Mammary epithelial cell (primary cell): ENCODE measurements around the gene MAPT.

ENCODE experiments used
- EZH2 ChIP-seq: IDR thresholded peaks from 2 replicates; pipeline ENCODE4 v1.6.1; 2012; ENCODE audit warnings: low read length, inconsistent platforms, borderline replicate concordance
- TF ChIP-seq, protein P1 (sequence below), 2 donors: IDR thresholded peaks in 1 of 2; conservative IDR thresholded peaks in 1 of 2; 2 replicates each; pipeline ENCODE4 v1.5.1; 2011 to 2012; ENCODE audit warnings: inconsistent platforms in 2 of 2, low read length in 2 of 2, mild to moderate bottlenecking in 2 of 2, control low read depth in 1 of 2, low read depth in 1 of 2; ENCODE audit not compliant: insufficient read depth in 1 of 2; ENCODE audit errors: extremely low read depth in 1 of 2

- TF ChIP-seq, protein P1, sequence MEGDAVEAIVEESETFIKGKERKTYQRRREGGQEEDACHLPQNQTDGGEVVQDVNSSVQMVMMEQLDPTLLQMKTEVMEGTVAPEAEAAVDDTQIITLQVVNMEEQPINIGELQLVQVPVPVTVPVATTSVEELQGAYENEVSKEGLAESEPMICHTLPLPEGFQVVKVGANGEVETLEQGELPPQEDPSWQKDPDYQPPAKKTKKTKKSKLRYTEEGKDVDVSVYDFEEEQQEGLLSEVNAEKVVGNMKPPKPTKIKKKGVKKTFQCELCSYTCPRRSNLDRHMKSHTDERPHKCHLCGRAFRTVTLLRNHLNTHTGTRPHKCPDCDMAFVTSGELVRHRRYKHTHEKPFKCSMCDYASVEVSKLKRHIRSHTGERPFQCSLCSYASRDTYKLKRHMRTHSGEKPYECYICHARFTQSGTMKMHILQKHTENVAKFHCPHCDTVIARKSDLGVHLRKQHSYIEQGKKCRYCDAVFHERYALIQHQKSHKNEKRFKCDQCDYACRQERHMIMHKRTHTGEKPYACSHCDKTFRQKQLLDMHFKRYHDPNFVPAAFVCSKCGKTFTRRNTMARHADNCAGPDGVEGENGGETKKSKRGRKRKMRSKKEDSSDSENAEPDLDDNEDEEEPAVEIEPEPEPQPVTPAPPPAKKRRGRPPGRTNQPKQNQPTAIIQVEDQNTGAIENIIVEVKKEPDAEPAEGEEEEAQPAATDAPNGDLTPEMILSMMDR (conservative IDR thresholded peaks at IDR 0.05 in 1 of 2, IDR thresholded peaks at IDR 0.05 in 1 of 2; ENCODE audit: extremely low read depth in 1 of 2, insufficient read depth in 1 of 2, low read depth in 1 of 2, low read length in 2 of 2), result no peak
- no peak for TF ChIP-seq EZH2
Measured at GRCh38 chr17:45912319-45912718, 18.0 kb downstream of the MAPT start.
